Muscle layer of colon (tissue), 2 donors: ENCODE results near the gene NRP1.
"Not testable (repeated sequence)": the region's sequence is repeated elsewhere in the genome, so short reads cannot be mapped to it uniquely, and the experiment has no call there.

Source experiments
- H3K27ac ChIP-seq: one replicate; pipeline ENCODE4 v1.7.0; 2013; ENCODE audit warnings: low read depth, mild to moderate bottlenecking, low read length, moderate library complexity
- H3K27me3 ChIP-seq, 2 donors: one replicate each; pipeline ENCODE4 v1.7.0; 2013; ENCODE audit warnings: low read length in 2 of 2, mild to moderate bottlenecking in 2 of 2; ENCODE audit not compliant: insufficient read depth in 2 of 2, control insufficient read depth in 1 of 2
- H3K36me3 ChIP-seq: one replicate; pipeline ENCODE4 v1.7.0; 2013; ENCODE audit warnings: mild to moderate bottlenecking, low read length; ENCODE audit not compliant: insufficient read depth
- H3K4me1 ChIP-seq: one replicate; pipeline ENCODE4 v1.7.0; 2013; ENCODE audit warnings: mild to moderate bottlenecking, low read length; ENCODE audit not compliant: insufficient read depth
- H3K4me3 ChIP-seq, 2 donors: one replicate each; pipeline ENCODE4 v1.7.0; 2013; ENCODE audit warnings: low read length in 2 of 2, low read depth in 1 of 2, mild to moderate bottlenecking in 1 of 2, moderate library complexity in 1 of 2
- H3K9ac ChIP-seq: one replicate; pipeline ENCODE4 v1.7.0; 2013; ENCODE audit warnings: low read length
- H3K9me3 ChIP-seq: one replicate; pipeline ENCODE4 v1.7.0; 2013; ENCODE audit warnings: mild to moderate bottlenecking, low read length
- donor health status: abdominal sarcoma.
- donor health status: Adenocarcinoma of cecum.

Gene NRP1

GRCh38 chr10:33150889-33151288 lies 183.6 kb downstream of the NRP1 start:
- no peak overlapping the region for H3K9ac ChIP-seq
- no peaks in the 10 kb centered on the region for H3K36me3 ChIP-seq
- no peaks in the 10 kb centered on the region for H3K9me3 ChIP-seq
- no peak overlapping the region for H3K27ac ChIP-seq
- H3K27me3 ChIP-seq: no peaks in the 10 kb centered on the region
- no peak overlapping the region for H3K4me3 ChIP-seq
- no peaks in the 10 kb centered on the region for H3K4me1 ChIP-seq

DNA sequence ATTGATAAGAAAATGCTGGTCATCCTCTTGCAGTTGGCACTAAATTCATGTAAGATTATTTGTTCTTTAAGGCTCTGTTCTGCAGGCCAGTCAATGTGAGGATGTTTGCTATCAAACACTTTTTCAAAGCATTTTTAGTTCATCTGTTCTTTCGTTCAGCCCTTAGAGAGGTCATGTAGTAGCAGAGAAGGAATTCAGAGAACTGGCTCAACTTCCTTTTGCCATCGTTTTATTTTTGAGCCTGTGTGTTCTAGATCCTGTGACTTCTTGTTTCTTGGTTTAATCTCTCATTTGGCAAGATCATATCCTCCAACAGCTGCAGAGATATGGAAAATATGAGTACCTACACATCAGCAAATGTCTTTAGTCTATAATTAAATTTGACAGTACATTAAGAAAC lies 184.3 kb downstream of the NRP1 start:
- H3K4me1 ChIP-seq: no peaks in the 10 kb centered on the region
- H3K9me3 ChIP-seq: no peaks in the 10 kb centered on the region
- no peaks in the 10 kb centered on the region for H3K27me3 ChIP-seq
- no peak overlapping the region for H3K9ac ChIP-seq
- no peaks in the 10 kb centered on the region for H3K36me3 ChIP-seq
- no peak overlapping the region for H3K4me3 ChIP-seq
- no peak overlapping the region for H3K27ac ChIP-seq

DNA sequence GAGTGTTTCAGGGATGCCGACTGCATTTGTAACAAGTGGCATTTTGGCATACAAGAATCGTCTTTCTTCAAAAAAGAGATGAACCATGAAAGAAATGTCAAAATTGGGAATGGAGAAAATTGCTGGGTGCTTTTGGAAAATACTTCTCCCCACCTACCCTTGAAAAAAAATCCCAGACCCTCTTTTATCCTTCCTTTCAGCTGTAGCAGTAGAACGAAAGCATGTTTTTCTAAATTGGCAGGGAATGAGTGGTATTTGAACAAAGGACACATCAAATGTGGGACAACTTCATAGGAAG lies 187.5 kb downstream of the NRP1 start:
- Histone ChIP-seq H3K9me3 (no peaks in the 10 kb centered on the region), H3K27me3 (no peaks in the 10 kb centered on the region), H3K4me3 (no peak overlapping the region), H3K4me1 (no peaks in the 10 kb centered on the region), H3K9ac (no peak overlapping the region), H3K27ac (no peak overlapping the region), H3K36me3 (no peaks in the 10 kb centered on the region)

DNA sequence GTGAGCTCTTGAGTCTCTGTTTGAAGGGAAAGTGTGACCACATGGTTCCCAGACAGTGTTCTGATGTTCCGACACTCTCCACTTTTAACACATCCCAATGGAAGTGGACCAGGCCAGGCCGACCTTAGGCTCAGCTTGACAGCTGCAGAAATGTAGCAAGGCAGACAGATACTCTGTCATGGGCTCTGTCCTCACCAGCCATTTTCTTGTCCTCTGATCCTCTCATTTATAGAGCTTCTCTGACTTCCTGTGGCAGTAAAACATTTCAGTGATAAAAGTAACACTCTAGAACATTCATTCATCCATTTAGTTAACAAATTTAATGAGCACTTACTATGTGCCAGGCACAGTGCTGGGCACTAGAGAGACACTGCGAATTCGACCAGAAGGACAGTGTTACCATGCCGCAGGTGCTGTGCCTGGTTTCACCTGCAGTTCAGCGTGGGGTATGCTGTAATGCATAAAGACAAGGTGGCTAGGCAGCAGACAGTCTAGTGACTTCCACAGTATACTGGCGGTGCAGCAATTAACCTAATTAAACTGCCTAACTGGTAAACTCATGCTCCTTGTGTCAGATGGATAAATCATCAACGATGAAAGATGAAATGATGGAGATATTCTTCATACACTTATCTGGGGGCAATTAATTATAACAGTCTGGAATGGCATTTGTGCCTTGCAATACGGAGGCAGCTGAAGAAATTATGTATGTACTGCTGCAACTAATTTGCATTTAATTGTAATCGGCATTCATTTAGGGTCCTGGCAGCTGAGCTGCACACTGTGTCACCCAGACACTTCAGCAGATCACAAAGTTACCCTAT lies 188.1 kb downstream of the NRP1 start:
- no peaks in the 10 kb centered on the region for H3K4me1 ChIP-seq
- no peaks in the 10 kb centered on the region for H3K27me3 ChIP-seq
- no peak overlapping the region for H3K27ac ChIP-seq
- no peak overlapping the region for H3K9ac ChIP-seq
- H3K9me3 ChIP-seq: no peaks in the 10 kb centered on the region
- no peak overlapping the region for H3K4me3 ChIP-seq
- H3K36me3 ChIP-seq: no peaks in the 10 kb centered on the region

DNA sequence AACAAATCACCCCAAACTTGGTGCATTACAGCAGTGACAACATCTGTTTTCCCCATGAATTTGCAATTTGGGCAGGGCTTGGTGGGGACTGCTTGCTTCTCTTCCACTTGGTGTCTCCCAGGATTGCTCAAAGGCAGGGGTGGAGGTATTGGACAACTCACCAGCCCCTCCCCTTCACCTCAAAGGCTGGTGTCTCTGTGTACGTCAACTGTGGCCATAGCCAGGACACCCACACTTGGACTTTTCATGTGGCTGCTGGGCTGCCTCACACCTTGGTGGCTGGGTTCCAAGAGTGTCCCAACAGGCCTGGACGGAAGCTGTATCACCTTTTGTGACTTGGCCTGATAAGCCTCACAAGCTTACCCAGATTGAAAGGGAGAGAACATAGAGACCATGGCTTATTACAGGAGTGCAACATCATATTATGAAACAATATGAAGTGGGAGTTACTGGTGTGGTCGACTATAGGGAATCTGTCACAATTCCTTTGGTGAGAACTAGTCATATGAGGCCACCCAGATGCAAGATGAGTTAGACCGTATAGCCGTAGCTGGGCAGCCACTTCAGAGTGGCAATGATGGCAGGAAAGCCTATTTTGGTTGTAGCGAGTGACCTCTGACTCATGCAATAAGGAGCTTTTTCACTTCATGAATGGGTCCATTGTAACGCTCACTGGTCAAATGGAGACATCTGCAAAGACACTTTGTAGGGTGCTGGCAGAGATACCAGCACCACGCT lies 188.8 kb downstream of the NRP1 start:
- H3K27ac ChIP-seq: no peak overlapping the region
- H3K27me3 ChIP-seq: no peaks in the 10 kb centered on the region
- no peak overlapping the region for H3K9ac ChIP-seq
- no peaks in the 10 kb centered on the region for H3K9me3 ChIP-seq
- H3K4me1 ChIP-seq: no peaks in the 10 kb centered on the region
- no peaks in the 10 kb centered on the region for H3K36me3 ChIP-seq
- H3K4me3 ChIP-seq: no peak overlapping the region

DNA sequence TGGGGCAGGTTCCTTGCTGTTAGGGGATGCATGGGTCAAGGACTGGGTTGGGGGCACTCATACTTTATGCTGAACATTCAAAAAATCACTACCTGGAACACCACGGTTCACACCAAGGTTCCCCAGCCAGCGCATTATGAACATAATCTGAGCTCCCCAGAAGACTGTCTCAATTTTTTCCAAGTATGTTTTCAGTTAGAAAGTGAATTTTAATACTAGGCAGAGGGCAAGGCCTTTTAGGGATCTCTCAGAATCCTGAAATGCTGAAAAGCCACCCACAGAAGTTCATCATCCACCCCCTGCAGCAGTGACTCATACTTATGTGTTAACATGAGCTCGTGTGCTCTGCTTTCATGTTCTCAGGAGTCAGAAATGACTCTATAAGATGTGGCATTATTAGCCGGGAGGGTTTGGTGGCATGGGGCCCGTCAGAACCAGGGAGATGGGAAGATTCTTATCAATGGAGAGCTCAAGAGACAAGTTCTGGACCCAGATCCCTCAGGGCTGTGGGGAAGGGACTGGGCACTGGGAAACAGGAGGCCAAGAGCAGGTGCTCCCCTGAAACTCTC lies 191.2 kb downstream of the NRP1 start:
- H3K27ac ChIP-seq: no peak overlapping the region
- H3K36me3 ChIP-seq: no peaks in the 10 kb centered on the region
- no peaks in the 10 kb centered on the region for H3K27me3 ChIP-seq
- no peaks in the 10 kb centered on the region for H3K9me3 ChIP-seq
- H3K4me3 ChIP-seq: no peak overlapping the region
- H3K9ac ChIP-seq: no peak overlapping the region
- H3K4me1 ChIP-seq: no peaks in the 10 kb centered on the region

DNA sequence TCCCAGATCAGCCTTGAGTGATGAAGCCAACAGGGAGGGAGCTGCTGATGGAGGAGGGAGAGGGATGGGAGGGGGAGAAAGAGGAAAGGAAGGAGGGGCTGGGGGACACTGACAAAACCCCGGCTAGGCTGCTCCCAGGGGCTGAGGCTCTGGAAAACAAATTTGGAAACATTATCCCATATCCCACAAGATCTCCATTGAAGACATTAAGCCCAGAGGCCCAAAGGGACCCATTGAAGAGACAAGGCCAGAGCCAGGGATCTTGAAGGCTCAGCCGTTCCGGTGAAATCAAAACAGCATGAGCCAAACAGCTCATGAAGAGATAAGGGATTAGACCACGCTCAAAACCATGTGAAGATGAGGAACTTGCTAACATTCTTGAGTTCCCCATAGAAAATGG lies 192.2 kb downstream of the NRP1 start:
- H3K27me3 ChIP-seq: no peaks in the 10 kb centered on the region
- no peak overlapping the region for H3K27ac ChIP-seq
- H3K9me3 ChIP-seq: no peaks in the 10 kb centered on the region

GRCh38 chr10:33141251-33141650 lies 193.2 kb downstream of the NRP1 start:
- Histone ChIP-seq H3K4me3 (no peak overlapping the region), H3K36me3 (no peaks in the 10 kb centered on the region), H3K4me1 (no peaks in the 10 kb centered on the region), H3K9ac (no peak overlapping the region), H3K27me3 (no peaks in the 10 kb centered on the region), H3K27ac (no peak overlapping the region), H3K9me3 (no peaks in the 10 kb centered on the region)

More for the DNA sequence above, 192.2 kb downstream of the NRP1 start:
- no peaks in the 10 kb centered on the region for H3K4me1 ChIP-seq
- H3K9ac ChIP-seq: no peak overlapping the region
- no peak overlapping the region for H3K4me3 ChIP-seq
- H3K36me3 ChIP-seq: no peaks in the 10 kb centered on the region

- Histone ChIP-seq H3K36me3 (no peaks in the 10 kb centered on the region), H3K9me3 (no peaks in the 10 kb centered on the region), H3K4me3 (no peak overlapping the region), H3K27ac (no peak overlapping the region), H3K9ac (no peak overlapping the region), H3K27me3 (no peaks in the 10 kb centered on the region), H3K4me1 (peaks cover 8% of the 10 kb centered on the region)
Measured at GRCh38 chr10:33139181-33139646, 195.3 kb downstream of the NRP1 start.

GRCh38 chr10:33138686-33139085 lies 195.8 kb downstream of the NRP1 start:
- H3K4me3 ChIP-seq, H3K27ac ChIP-seq, H3K27me3 ChIP-seq, H3K9ac ChIP-seq, H3K9me3 ChIP-seq, H3K36me3 ChIP-seq: not testable (repeated sequence)
- peaks cover 13% of the 10 kb centered on the region for H3K4me1 ChIP-seq

DNA sequence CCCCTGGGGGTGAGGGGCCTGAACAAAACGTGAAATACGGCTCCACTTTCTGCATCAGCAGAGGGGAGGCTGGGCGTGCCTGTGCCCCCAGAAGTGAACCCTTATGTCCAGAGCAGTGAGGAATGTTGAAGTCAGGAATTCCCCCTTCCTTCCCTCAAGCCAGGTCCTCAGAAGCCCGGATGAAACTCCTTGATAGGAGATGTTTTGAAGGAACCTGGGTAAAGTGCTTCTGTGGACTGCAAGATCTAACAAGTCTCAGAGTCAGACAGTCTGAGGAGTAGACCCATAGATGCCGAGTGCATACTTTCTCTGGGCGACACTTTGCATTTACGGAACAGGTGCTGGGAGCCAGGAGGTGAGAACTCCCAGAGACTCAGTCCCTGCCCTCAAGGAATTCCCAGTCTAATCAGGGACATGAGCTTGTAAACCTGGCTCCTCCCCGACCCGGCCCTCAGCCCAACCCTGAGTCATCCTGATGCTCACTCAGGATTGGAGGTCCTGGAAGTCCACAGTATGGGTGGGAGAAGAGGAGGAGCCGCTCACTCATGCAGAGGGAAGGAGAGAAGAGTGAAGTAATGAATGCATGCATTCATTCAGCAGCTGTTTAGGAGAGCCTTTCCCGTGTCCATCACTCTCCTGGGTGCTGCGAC lies 197.0 kb downstream of the NRP1 start:
- H3K27ac ChIP-seq: no peak overlapping the region
- no peak overlapping the region for H3K9ac ChIP-seq
- H3K36me3 ChIP-seq: no peaks in the 10 kb centered on the region
- H3K4me3 ChIP-seq: no peak overlapping the region
- no peaks in the 10 kb centered on the region for H3K27me3 ChIP-seq
- no peaks in the 10 kb centered on the region for H3K9me3 ChIP-seq
- H3K4me1 ChIP-seq: peaks cover 18% of the 10 kb centered on the region
